Panc1 (cell line): ENCODE data around the gene TMEM209. TPM values are rescaled to one million over a fixed set of nuclear protein-coding genes. Genes with fewer than 3 reads are reported as not detected.

Experiments
- ATAC-seq: fragments of 200-7000 bp; cut with Tn5 transposase; 2 replicates; pipeline ENCODE4 v1.9.1; 2020; ENCODE audit warnings: mild to moderate bottlenecking, moderate library complexity
- Bru-seq: library from RNA; stranded (reverse); fragments of 400-500 nt; gene quantifications from one replicate; lab custom pipeline; 2021; lab: Mats Ljungman, UMichigan
- BruChase-seq, 2 experiments: library from RNA; stranded (reverse); fragments of 400-500 nt; gene quantifications; one replicate each; lab custom pipeline; 2021; lab: Mats Ljungman, UMichigan
- BruUV-seq: library from RNA; stranded (reverse); fragments of 400-500 nt; replicated peaks from 2 replicates; lab custom pipeline; 2021; lab: Mats Ljungman, UMichigan
- CTCF ChIA-PET: fragments of 300-600 bp; sonication (Branson Sonifier 250); formaldehyde crosslinking; loops from one replicate; lab custom pipeline; 2022; ENCODE audit warnings: antibody characterized with exemption; lab: Charles Lee
- POLR2A ChIA-PET: fragments of 300-600 bp; sonication (Branson Sonifier 250); formaldehyde crosslinking; loops from one replicate; lab custom pipeline; 2022; ENCODE audit warnings: antibody characterized with exemption; lab: Charles Lee
- DNase-seq: peaks from one replicate; pipeline ENCODE4 v3.0.0-alpha.2; 2010; ENCODE audit warnings: low read depth, low spot score
- H3K27ac ChIP-seq: 2 replicates; pipeline ENCODE4 v1.5.1; 2011; ENCODE audit warnings: mild to moderate bottlenecking, low read length, inconsistent platforms
- H3K27me3 ChIP-seq: fragments of 200-500 bp; sonication (Bioruptor generic); 2 replicates; pipeline ENCODE4 v1.6.0; 2014; ENCODE audit warnings: low read length, inconsistent platforms; ENCODE audit not compliant: control insufficient read depth, insufficient read depth
- H3K36me3 ChIP-seq: fragments of 200-500 bp; sonication (Bioruptor generic); 2 replicates; pipeline ENCODE4 v1.5.1; 2014; ENCODE audit warnings: inconsistent platforms, mild to moderate bottlenecking, low read length, moderate library complexity; ENCODE audit not compliant: control insufficient read depth, insufficient read depth
- H3K4me1 ChIP-seq: 2 replicates; pipeline ENCODE4 v1.5.1; 2011; ENCODE audit warnings: inconsistent platforms, mild to moderate bottlenecking, low read length, moderate library complexity; ENCODE audit not compliant: control insufficient read depth, insufficient read depth
- H3K4me3 ChIP-seq, 2 experiments: 2 replicates each; pipeline ENCODE4 v1.5.1; 2011 to 2012; ENCODE audit warnings: low read depth in 2 of 2, low read length in 2 of 2, mild to moderate bottlenecking in 2 of 2, inconsistent platforms in 1 of 2, moderate library complexity in 1 of 2
- H3K9me3 ChIP-seq: fragments of 200-500 bp; sonication (Bioruptor generic); 2 replicates; pipeline ENCODE4 v1.5.1; 2014; ENCODE audit warnings: low read depth, mild to moderate bottlenecking, inconsistent platforms, low read length, moderate library complexity; ENCODE audit not compliant: control insufficient read depth, insufficient read depth
- POLR2AphosphoS5 ChIP-seq: IDR thresholded peaks from 2 replicates; pipeline ENCODE4 v1.6.1; 2012; ENCODE audit warnings: mild to moderate bottlenecking, low read depth, low read length, moderate library complexity
- SIN3A ChIP-seq: IDR thresholded peaks from 2 replicates; pipeline ENCODE4 v1.6.1; 2012; ENCODE audit warnings: low read depth, mild to moderate bottlenecking, low read length, moderate library complexity, borderline replicate concordance; ENCODE audit not compliant: insufficient read depth
- TCF7L2 ChIP-seq: IDR thresholded peaks from 2 replicates; pipeline ENCODE4 v1.6.1; 2011; ENCODE audit warnings: mild to moderate bottlenecking, low read depth, low read length, inconsistent platforms
- in situ Hi-C: cut with HindIII; loops from 2 replicates; pipeline ENCODE4 v1.10.0; 2016; ENCODE audit warnings: low sequenced_read_pairs, low pct_unique_long_range_greater_than_20kb
- intact Hi-C: fragments of 100-400 bp; cut with micrococcal nuclease; formaldehyde crosslinking; loops from one replicate; pipeline ENCODE4 v1.10.0; 2022; ENCODE audit not compliant: unreplicated experiment
- long read RNA-seq: library from polyadenylated mRNA; unstranded; transcript quantifications from one replicate; pipeline ENCODE4 v2.0.0, GENCODE V29; 2021; ENCODE audit not compliant: unreplicated experiment
- polyA plus RNA-seq: library from polyadenylated mRNA; unstranded; fragments of >200 nt; gene quantifications from one replicate; pipeline ENCODE4 v1.2.1, GENCODE V29; 2012; ENCODE audit warnings: missing spikeins; ENCODE audit not compliant: insufficient read length
- total RNA-seq: library from RNA; stranded (reverse); gene quantifications from one replicate; pipeline ENCODE4 v1.2.1, GENCODE V29; 2021; ENCODE audit not compliant: unreplicated experiment
- TF ChIP-seq, protein P1 (sequence below), 2 experiments: IDR thresholded peaks; 2 replicates each; pipeline ENCODE4 v1.6.1; 2011 to 2012; ENCODE audit warnings: low read depth in 2 of 2, control low read depth in 1 of 2, low read length in 1 of 2, mild to moderate bottlenecking in 1 of 2, moderate library complexity in 1 of 2; ENCODE audit not compliant: insufficient read depth in 1 of 2
- TF ChIP-seq, protein P2 (sequence below): fragments of 450-650 bp; IDR thresholded peaks from 2 replicates; pipeline ENCODE4 v1.5.1; 2017; ENCODE audit warnings: mild to moderate bottlenecking

Gene TMEM209
- total RNA-seq, result 32.3 TPM
- polyA plus RNA-seq, result 14.6 TPM
- Bru-seq, nascent RNA, result percentile 82 among the genes with signal in this experiment
- BruChase-seq, experiment 1, labeled RNA remaining after a 2-hour chase, result percentile 78 among the genes with signal in this experiment
- percentile 85 among the genes with signal in this experiment for BruChase-seq, experiment 2, labeled RNA remaining after a 6-hour chase
- long read RNA-seq, transcript TMEM209-201 (15 exons, 3,545 nt), result major isoform, 20 of 30 reads
- long read RNA-seq, partial matches to known transcripts, result 5 of 30 reads
- long read RNA-seq, other reads (novel, unspliced or antisense), result 4 of 30 reads

DNA sequence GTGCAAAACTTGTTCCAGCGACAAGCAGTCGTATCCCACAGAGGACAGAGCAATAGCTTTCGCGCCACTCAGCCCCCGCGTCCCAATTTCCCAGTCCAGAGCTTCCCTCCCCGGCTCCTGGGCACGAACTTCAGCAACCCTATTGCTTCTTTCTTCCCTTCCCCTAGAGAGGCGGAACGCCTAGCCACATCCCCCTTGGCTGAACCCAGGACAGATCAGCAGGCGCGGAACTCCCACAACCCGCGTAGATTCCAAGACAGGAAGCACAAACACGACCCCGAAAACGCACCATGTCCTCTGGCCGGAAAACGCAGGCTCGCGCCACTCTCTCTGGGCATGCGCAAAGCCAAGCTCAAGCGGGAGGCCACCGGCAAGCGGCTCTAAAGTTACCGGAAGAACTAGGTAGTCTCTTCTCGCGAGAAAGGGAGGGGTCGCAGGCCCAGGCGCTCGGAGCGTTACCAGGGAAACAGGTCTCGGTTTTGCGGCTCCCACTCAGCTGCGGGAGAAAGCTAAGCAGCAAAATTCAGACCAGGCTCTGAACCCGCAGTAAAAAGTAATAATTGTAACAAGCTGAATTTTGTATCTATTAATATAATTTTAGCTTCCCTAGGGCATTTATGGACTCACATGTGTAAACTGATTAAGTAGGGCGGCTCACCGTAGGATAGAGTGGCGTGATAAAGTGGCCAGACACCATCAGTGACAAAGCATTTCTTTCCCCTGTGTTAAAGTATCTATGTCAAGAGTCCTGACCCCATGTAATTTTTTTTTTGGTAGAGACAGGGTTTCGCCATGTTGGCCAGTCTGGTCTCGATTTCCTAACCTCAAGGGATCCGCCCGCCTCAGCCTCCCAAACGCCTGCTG, at the start of gene TMEM209:
Gene TMEM209, minus strand, starts transcription at position 323 of the 864 bp plus-strand sequence. Its CDS starts 31 bp downstream, at position 292.
- POLR2A ChIA-PET, result interaction anchor here (0.5 to 1.2 kb wide), 9 partner anchors 8 to 699 kb away, joined by 3 to 4 read pairs (median 3); no protein-coding TSS in a partner anchor

DNA sequence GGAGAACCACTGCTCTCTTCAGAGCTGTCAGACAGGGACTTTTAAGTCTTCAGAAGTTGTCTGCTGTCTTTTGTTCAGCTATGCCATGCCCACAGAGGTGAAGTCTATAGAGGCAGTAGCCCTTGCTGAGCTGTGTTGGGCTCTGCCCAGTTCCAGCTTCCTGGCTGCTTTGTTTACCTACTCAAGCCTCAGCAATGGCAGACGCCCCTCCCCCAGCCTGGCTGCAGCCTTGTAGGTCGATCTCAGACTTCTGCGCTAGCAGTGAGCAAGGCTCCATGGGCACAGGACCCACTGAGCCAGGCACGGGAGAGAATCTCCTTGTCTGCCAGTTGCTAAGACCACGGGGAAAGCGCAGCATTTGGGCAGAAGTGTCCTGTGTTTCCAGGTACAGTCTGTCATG, 49.3 kb upstream of the TMEM209 start:
- ChIA-PET CTCF (no interaction called here), POLR2A (no interaction called here)
- ATAC-seq (no peak), DNase-seq (no peak)
- Histone ChIP-seq H3K36me3 (no peaks in the 10 kb centered on the region), H3K4me1 (no peaks in the 10 kb centered on the region), H3K9me3 (peaks cover 20% of the 10 kb centered on the region; the same call in 1 of the 2 replicates), H3K27ac (no peak overlapping the region), H3K27me3 (no peaks in the 10 kb centered on the region), H3K4me3 (no peak overlapping the region)
- in situ Hi-C loops, result no loop called here
- intact Hi-C loops, result no loop called here
- no TSS peak for BruUV-seq
- TF ChIP-seq, protein P1, sequence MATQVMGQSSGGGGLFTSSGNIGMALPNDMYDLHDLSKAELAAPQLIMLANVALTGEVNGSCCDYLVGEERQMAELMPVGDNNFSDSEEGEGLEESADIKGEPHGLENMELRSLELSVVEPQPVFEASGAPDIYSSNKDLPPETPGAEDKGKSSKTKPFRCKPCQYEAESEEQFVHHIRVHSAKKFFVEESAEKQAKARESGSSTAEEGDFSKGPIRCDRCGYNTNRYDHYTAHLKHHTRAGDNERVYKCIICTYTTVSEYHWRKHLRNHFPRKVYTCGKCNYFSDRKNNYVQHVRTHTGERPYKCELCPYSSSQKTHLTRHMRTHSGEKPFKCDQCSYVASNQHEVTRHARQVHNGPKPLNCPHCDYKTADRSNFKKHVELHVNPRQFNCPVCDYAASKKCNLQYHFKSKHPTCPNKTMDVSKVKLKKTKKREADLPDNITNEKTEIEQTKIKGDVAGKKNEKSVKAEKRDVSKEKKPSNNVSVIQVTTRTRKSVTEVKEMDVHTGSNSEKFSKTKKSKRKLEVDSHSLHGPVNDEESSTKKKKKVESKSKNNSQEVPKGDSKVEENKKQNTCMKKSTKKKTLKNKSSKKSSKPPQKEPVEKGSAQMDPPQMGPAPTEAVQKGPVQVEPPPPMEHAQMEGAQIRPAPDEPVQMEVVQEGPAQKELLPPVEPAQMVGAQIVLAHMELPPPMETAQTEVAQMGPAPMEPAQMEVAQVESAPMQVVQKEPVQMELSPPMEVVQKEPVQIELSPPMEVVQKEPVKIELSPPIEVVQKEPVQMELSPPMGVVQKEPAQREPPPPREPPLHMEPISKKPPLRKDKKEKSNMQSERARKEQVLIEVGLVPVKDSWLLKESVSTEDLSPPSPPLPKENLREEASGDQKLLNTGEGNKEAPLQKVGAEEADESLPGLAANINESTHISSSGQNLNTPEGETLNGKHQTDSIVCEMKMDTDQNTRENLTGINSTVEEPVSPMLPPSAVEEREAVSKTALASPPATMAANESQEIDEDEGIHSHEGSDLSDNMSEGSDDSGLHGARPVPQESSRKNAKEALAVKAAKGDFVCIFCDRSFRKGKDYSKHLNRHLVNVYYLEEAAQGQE (IDR thresholded peaks at IDR 0.05; ENCODE audit: insufficient read depth in 1 of 2, low read depth in 2 of 2, low read length in 1 of 2), result no peak
- TF ChIP-seq POLR2AphosphoS5 (no peak), TCF7L2 (no peak), SIN3A (no peak)
- TF ChIP-seq, protein P2, sequence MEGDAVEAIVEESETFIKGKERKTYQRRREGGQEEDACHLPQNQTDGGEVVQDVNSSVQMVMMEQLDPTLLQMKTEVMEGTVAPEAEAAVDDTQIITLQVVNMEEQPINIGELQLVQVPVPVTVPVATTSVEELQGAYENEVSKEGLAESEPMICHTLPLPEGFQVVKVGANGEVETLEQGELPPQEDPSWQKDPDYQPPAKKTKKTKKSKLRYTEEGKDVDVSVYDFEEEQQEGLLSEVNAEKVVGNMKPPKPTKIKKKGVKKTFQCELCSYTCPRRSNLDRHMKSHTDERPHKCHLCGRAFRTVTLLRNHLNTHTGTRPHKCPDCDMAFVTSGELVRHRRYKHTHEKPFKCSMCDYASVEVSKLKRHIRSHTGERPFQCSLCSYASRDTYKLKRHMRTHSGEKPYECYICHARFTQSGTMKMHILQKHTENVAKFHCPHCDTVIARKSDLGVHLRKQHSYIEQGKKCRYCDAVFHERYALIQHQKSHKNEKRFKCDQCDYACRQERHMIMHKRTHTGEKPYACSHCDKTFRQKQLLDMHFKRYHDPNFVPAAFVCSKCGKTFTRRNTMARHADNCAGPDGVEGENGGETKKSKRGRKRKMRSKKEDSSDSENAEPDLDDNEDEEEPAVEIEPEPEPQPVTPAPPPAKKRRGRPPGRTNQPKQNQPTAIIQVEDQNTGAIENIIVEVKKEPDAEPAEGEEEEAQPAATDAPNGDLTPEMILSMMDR, result no peak

More for the DNA sequence above, at the start of gene TMEM209:
- Histone ChIP-seq H3K9me3 (no peaks in the 10 kb centered on the region), H3K4me3 (peak within 1 kb of the TSS; percentile 95), H3K4me1 (0 out of 2 replicates have a peak, but pooled peaks cover 4% of the 10 kb centered on the region), H3K27me3 (no peaks in the 10 kb centered on the region), H3K27ac (peak within 1 kb of the TSS; percentile 98), H3K36me3 (peaks cover 6% of the 10 kb centered on the region)
- peak; percentile 98 for ATAC-seq
- peak; percentile 87 for DNase-seq
- BruUV-seq, result TSS peak; percentile 98
- in situ Hi-C loops, result no loop called here
- peak; percentile 54; the same call in 1 of the 2 replicates for TF ChIP-seq TCF7L2
- TF ChIP-seq, protein P1 (IDR thresholded peaks at IDR 0.05; ENCODE audit: insufficient read depth in 1 of 2, low read depth in 2 of 2, low read length in 1 of 2), result no peak; a peak in 1 of 4 replicates
- TF ChIP-seq, protein P2, result no peak
- TF ChIP-seq POLR2AphosphoS5, result peak; percentile 98
- TF ChIP-seq SIN3A, result no peak
- CTCF ChIA-PET, result interaction anchor here (0.7 kb wide), 1 partner anchor 552 kb away, joined by 3 read pairs; no protein-coding TSS in a partner anchor
- intact Hi-C loops, result no loop called here
